ENCODE measurements around the gene GP5.

Gene GP5

GRCh38 chr3:194396859-194397756, 2.0 kb downstream of the GP5 start:
- no peak for DNase-seq

GRCh38 chr3:194396539-194396858, 2.6 kb downstream of the GP5 start:
- no peak for DNase-seq

DNA sequence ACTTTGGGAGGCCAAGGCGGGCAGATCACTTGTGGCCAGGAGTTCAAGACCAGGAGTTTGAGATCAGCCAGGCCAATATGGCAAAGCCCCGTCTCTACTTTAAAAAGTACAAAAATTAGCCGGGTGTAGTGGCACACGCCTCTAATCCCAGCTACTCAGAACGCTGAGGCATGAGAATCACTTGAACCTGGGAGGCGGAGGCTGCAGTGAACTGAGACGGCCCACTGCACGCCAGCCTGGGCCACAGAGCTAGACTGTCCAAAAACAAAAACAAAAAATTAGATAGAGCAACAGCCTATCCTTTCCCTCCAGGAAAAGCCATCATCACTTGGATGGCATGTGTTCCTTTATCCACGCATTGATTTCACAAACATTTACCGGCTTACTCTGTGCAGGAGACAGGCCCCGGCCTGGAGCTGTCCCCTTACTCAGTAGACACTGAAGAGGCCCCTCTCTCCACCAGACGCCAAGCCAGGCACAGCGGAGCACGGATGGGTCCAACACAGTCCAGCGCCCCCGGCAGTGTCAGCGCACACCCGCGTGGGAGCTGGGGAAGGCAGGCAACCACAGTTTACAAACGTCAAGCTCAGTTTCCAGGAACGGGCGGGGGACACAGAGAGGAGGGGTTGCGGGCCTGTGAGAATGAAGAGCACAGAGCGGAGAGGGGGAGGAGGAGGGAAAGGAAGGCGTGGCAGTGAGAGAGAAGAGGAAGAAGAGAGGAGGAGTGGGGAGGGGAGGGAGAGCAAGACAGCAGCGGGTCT, 3.1 kb downstream of the GP5 start:
- no peak for DNase-seq

- peak; percentile 72 for DNase-seq
These were observed 3.9 kb downstream of the GP5 start for GRCh38 chr3:194395212-194395611.

GRCh38 chr3:194392576-194392975, 6.5 kb downstream of the GP5 start:
- DNase-seq: no peak

GRCh38 chr3:194390835-194391234, 8.2 kb downstream of the GP5 start:
- no peak for DNase-seq

DNA sequence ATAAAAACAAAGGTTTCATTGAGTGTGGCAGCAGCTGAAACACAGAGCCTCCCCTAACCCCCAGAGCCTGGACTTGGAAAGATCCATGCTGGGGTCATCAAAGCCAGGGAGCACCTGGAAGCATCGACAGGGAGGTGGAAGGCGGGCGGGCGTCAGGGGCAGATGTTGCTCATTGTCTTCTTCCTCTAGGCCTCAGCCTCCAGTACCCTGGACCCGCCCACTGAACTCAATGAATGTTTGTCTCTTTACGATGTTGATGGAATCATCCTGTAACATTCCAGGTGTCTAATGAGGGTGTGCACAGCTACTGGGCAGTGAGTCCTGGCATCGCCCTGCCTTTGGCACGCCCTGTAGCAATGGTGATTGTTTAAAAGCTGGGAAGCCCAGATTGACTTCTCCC, 9.8 kb downstream of the GP5 start:
- no peak for DNase-seq

- no peak for DNase-seq
These were observed 11.1 kb downstream of the GP5 start for GRCh38 chr3:194387926-194388418.

GRCh38 chr3:194387276-194387675, 11.8 kb downstream of the GP5 start:
- no peak for DNase-seq

- DNase-seq: peak; percentile 71
These were observed 12.4 kb downstream of the GP5 start for GRCh38 chr3:194386648-194387047.

- DNase-seq: no peak
These were observed 13.0 kb downstream of the GP5 start for GRCh38 chr3:194386066-194386465.

DNA sequence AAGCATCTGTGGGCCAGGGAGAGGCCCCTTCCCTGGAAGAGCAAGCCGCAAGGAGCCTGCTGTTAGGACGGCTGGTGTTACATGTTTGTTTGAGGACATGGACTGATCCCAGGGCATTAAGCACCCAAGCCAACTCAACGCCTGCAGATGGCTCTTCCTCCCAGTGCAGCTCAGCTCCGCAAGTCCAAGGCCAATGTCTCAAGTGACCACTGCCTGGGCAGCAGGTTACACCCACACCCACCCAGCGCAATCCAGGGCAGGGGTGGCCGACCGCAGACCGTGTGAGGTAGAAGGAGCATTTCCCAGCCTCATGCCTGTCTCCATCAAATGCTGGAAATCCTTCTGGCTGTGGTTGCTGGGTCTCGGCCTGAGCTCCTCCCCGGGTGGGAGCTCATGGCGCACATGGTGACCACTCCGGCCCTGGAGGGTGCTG, 14.5 kb downstream of the GP5 start:
- no peak for DNase-seq

GRCh38 chr3:194384156-194384555, 14.9 kb downstream of the GP5 start:
- DNase-seq: no peak

DNA sequence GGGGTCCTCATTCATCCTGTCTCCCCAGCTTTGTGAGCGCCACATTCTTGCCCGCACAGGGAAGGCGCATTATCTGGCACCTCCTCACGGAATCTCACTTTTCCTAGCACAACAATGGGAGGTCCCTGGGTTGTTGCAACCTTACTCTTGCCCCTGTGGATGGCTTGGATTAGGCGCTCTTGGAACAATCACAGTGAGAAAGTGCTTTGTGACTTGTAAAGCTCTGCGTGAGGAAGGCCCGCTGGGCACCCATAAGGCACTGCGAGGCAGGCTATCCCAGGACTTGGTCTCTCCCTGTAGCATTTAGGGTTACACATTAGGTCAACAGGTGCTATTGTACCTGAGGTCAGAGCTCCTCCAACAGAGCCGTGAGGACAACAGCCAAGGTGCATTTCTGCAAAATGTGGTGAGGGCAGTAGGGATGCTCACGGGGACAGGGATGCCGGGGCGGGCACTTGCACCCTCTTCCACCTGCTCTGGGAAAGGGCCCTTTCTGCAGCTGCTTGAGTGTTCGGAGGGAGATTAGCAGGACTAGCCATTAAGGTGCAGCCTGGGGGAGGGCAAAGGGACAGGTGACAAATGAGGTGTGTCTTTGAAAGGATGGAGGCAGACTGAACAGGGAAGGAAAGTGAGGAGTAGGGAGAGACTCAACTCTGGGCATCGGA, 15.7 kb downstream of the GP5 start:
- DNase-seq: no peak

- DNase-seq: no peak
These were observed 16.2 kb downstream of the GP5 start for GRCh38 chr3:194382892-194383223.

GRCh38 chr3:194382196-194382891, 16.7 kb downstream of the GP5 start:
- no peak for DNase-seq

DNA sequence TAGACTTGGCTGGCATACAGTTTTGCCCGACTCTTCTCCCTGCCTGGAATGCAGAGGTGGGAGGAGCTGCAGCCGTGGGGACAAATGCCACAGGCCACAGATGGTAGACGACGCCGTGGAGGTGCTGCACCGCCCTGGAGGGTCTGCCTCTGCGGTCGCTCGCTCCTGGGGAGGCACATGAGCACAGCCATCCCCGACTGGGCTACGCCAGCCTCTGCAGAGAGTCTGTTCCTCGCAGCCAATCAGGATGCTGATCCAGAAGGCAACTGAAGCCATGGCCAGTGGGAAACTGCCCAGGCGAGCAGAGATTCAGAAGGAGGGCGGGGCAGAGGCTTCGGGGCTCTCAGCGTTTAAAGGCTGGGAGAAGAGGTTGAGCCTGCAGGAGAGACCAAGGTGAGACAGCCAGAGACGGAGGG, 17.6 kb downstream of the GP5 start:
- peak; percentile 80 for DNase-seq

DNA sequence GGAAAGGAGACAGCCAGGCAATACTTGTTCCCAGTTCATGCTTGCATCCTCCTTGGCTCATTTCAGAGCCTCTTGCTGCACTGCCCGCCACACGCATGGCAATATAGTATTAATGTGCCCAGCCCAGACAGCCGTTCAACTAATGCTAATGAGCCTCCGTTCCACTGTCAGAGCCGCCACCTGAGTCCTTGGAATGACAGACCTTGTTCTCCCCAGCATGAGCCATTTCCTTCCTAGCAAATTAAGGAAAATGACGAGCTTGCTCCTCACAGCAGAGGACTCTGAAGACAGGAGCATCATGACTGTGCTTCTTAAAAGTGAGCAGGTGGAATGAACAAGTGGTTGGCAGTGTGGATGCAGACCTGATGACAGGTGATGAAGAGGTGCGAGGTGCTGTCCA, 18.7 kb downstream of the GP5 start:
- DNase-seq: no peak

GRCh38 chr3:194379651-194380050, 19.4 kb downstream of the GP5 start:
- peak; percentile 70 for DNase-seq

GRCh38 chr3:194379231-194379630, 19.8 kb downstream of the GP5 start:
- DNase-seq: no peak

- no peak for DNase-seq
These were observed 21.4 kb downstream of the GP5 start for GRCh38 chr3:194377708-194378107.

- DNase-seq: no peak
These were observed 22.9 kb downstream of the GP5 start for GRCh38 chr3:194376241-194376560.
